HCT116 (cell line): Measurements from ENCODE around the gene ABCG1. TPM values are rescaled to one million over a fixed set of nuclear protein-coding genes. Genes with fewer than 3 reads are reported as not detected.

Experiments
- ATAC-seq: fragments of 200-7000 bp; cut with Tn5 transposase; 2 replicates; pipeline ENCODE4 v1.9.1; 2020; ENCODE audit warnings: mild to moderate bottlenecking, moderate library complexity
- BruUV-seq: library from RNA; stranded (reverse); fragments of 400-500 nt; replicated peaks from 2 replicates; lab custom pipeline; 2021; lab: Mats Ljungman, UMichigan
- CTCF ChIA-PET: fragments of 300-600 bp; sonication (Branson Sonifier 250); formaldehyde crosslinking; loops from one replicate; lab custom pipeline; 2021; ENCODE audit warnings: antibody characterized with exemption; lab: Charles Lee
- POLR2A ChIA-PET: fragments of 300-600, 350-600 bp; sonication (Branson Sonifier 250); formaldehyde crosslinking; loops from one replicate; lab custom pipeline; 2021; ENCODE audit warnings: antibody characterized with exemption; lab: Charles Lee
- RAD21 ChIA-PET, 2 experiments: fragments of 300-600 bp; sonication (Branson Sonifier 250); formaldehyde crosslinking; loops; one replicate each; lab custom pipeline; 2023; ENCODE audit warnings: low total read pairs in 2 of 2; ENCODE audit not compliant: uncharacterized antibody in 2 of 2, unreplicated experiment in 2 of 2, low non-redundant PET in 1 of 2; lab: Charles Lee
- DNase-seq: peaks from one replicate; pipeline ENCODE4 v3.0.0-alpha.2; 2010; ENCODE audit warnings: low read depth, low spot score
- H2AFZ ChIP-seq: fragments of 200-600 bp; shearing (Covaris generic), sonication (generic); 2 replicates; pipeline ENCODE4 v1.6.1; 2017; ENCODE audit warnings: low read depth, mixed run types, mixed read lengths, antibody characterized with exemption, low read length; ENCODE audit not compliant: poor library complexity, severe bottlenecking
- H3K27ac ChIP-seq: 2 replicates; pipeline ENCODE4 v1.5.1; 2012; ENCODE audit warnings: low read depth, low read length
- H3K27me3 ChIP-seq: fragments of 200-600 bp; sonication (generic); 2 replicates; pipeline ENCODE4 v1.6.1; 2016; ENCODE audit warnings: mixed run types, low read length, mixed read lengths; ENCODE audit not compliant: insufficient read depth
- H3K36me3 ChIP-seq, 2 experiments: fragments of 200-500 bp in 1 of 2; fragments of 200-600 bp in 1 of 2; sonication (Bioruptor generic) in 1 of 2; sonication (generic) in 1 of 2; 2 replicates each; pipeline versions ENCODE4 v1.5.1 to v1.6.1; 2014 to 2016; ENCODE audit warnings: low read length in 2 of 2, inconsistent platforms in 1 of 2, mixed read lengths in 1 of 2, mixed run types in 1 of 2; ENCODE audit not compliant: insufficient read depth in 2 of 2, control insufficient read depth in 1 of 2
- H3K4me1 ChIP-seq, 2 experiments: fragments of 200-600 bp in 1 of 2; sonication (generic) in 1 of 2; 2 replicates each; pipeline versions ENCODE4 v1.5.1 to v1.6.1; 2012 to 2017; ENCODE audit warnings: low read length in 2 of 2, inconsistent platforms in 1 of 2, mild to moderate bottlenecking in 1 of 2, mixed read lengths in 1 of 2, mixed run types in 1 of 2, moderate library complexity in 1 of 2; ENCODE audit not compliant: insufficient read depth in 2 of 2, control insufficient read depth in 1 of 2
- H3K4me2 ChIP-seq: fragments of 200-600 bp; sonication (generic); 2 replicates; pipeline ENCODE4 v1.6.1; 2017; ENCODE audit warnings: mixed run types, low read length, mixed read lengths
- H3K4me3 ChIP-seq, 2 experiments: fragments of 200-600 bp in 1 of 2; sonication (generic) in 1 of 2; replicated peaks in 1 of 2; 2 replicates each; pipeline ENCODE4 v1.5.1; 2011 to 2016; ENCODE audit warnings: low read length in 2 of 2, control low read depth in 1 of 2, low read depth in 1 of 2, mild to moderate bottlenecking in 1 of 2, mixed read lengths in 1 of 2, mixed run types in 1 of 2
- H3K79me2 ChIP-seq: fragments of 200-600 bp; sonication (generic); 2 replicates; pipeline ENCODE4 v1.6.1; 2017; ENCODE audit warnings: mild to moderate bottlenecking, mixed run types, low read length, moderate library complexity, mixed read lengths; ENCODE audit not compliant: insufficient read depth
- H3K9ac ChIP-seq: fragments of 200-600 bp; sonication (generic); 2 replicates; pipeline ENCODE4 v1.6.1; 2016; ENCODE audit warnings: low read length, mixed read lengths
- H3K9me2 ChIP-seq: fragments of 200-600 bp; sonication (generic), shearing (Covaris generic); 2 replicates; pipeline ENCODE4 v1.6.1; 2017; ENCODE audit warnings: mixed run types, mild to moderate bottlenecking, moderate library complexity; ENCODE audit not compliant: insufficient read depth
- H3K9me3 ChIP-seq, 2 experiments: fragments of 200-500 bp in 1 of 2; fragments of 200-600 bp in 1 of 2; sonication (Bioruptor generic) in 1 of 2; sonication (generic) in 1 of 2; 2 replicates each; pipeline ENCODE4 v1.6.1; 2014 to 2017; ENCODE audit warnings: low read length in 2 of 2, mixed read lengths in 2 of 2, inconsistent platforms in 1 of 2, low read depth in 1 of 2, mild to moderate bottlenecking in 1 of 2, mixed run types in 1 of 2, moderate library complexity in 1 of 2; ENCODE audit not compliant: control insufficient read depth in 1 of 2, insufficient read depth in 1 of 2
- H4K20me1 ChIP-seq: fragments of 200-600 bp; sonication (generic), shearing (Covaris generic); 2 replicates; pipeline ENCODE4 v1.6.1; 2017; ENCODE audit warnings: mixed run types, mild to moderate bottlenecking, moderate library complexity; ENCODE audit not compliant: insufficient read depth
- EZH2 ChIP-seq: fragments of 200-600 bp; sonication (generic); IDR thresholded peaks from 2 replicates; pipeline ENCODE4 v1.6.1; 2017; ENCODE audit warnings: antibody characterized with exemption, mixed run types
- EZH2phosphoT487 ChIP-seq: fragments of 200-600 bp; IDR thresholded peaks from 2 replicates; pipeline ENCODE4 v1.6.1; 2018; ENCODE audit warnings: antibody characterized with exemption, borderline replicate concordance
- MAX ChIP-seq: IDR thresholded peaks from 2 replicates; pipeline ENCODE4 v1.6.1; 2012
- POLR2A ChIP-seq: IDR thresholded peaks from 2 replicates; pipeline ENCODE4 v1.7.0; 2011; ENCODE audit warnings: borderline replicate concordance; ENCODE audit not compliant: insufficient read depth, insufficient read length; ENCODE audit errors: extremely low read depth
- SRF ChIP-seq: IDR thresholded peaks from 2 replicates; pipeline ENCODE4 v1.6.1; 2012; ENCODE audit warnings: low read depth
- TCF7L2 ChIP-seq: IDR thresholded peaks from 2 replicates; pipeline ENCODE4 v1.7.0; 2011; ENCODE audit warnings: borderline replicate concordance, inconsistent platforms; ENCODE audit not compliant: insufficient read depth, insufficient read length; ENCODE audit errors: extremely low read depth
- YY1 ChIP-seq: IDR thresholded peaks from 2 replicates; pipeline ENCODE4 v1.6.1; 2011; ENCODE audit warnings: low read length, low read depth, moderate library complexity, mild to moderate bottlenecking; ENCODE audit not compliant: insufficient replicate concordance; ENCODE audit errors: extremely low read depth
- intact Hi-C: fragments of 100-400 bp; cut with micrococcal nuclease; formaldehyde crosslinking; loops from 2 replicates; pipeline ENCODE4 v1.10.0; 2022
- total RNA-seq: library from RNA; stranded (reverse); gene quantifications from one replicate; pipeline ENCODE4 v1.2.1, GENCODE V29; 2021; ENCODE audit not compliant: unreplicated experiment

ABCG1 gene
- total RNA-seq, 1 experiment from 2014 or later = 1.6 TPM

DNA sequence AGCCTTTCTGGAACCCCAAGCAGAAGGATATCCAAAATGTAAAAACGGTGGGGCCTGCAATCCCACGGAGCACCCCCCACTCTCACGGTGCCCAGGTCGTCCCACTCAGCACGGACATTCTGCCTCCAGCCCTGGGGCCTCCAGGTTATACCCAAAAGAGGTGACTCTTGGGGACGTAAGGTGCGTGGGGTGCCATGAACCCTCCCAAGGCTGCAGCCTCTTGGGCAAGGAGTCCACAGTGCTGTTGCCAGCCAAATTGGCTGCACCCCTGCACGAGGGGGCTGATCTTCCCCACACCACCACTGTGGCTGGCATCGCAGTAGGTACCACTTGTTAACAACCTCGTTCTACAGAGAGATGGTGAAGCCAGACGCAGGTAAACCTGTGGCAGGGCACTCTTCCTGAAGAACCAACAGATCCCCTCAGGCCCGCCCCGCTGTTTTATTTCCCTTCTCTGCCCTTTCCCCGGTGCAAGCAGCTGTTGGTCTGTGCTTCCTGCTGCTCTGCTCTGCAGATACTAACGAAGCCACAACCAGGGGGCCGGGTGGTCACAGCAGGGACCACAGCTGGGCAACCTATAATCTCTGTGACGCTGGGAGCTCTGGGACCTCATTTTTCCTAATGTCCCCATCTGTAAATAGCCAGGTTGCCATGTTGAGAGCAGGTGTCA lies 87.6 kb downstream of the ABCG1 start:
- H3K9ac ChIP-seq = no peak overlapping the region
- no peaks in the 10 kb centered on the region for H3K27me3 ChIP-seq
- no peaks in the 10 kb centered on the region for H3K36me3 ChIP-seq
- TF ChIP-seq MAX (no peak), SRF (no peak), EZH2 (no peak), POLR2A (no peak), YY1 (no peak), TCF7L2 (no peak)
- H3K79me2 ChIP-seq = no peaks in the 10 kb centered on the region
- intact Hi-C loops = no loop called here
- no peak overlapping the region for H2AFZ ChIP-seq
- H3K4me3 ChIP-seq = no peak overlapping the region
- no peaks in the 10 kb centered on the region for H3K9me3 ChIP-seq
- DNase-seq = no peak
- no peak for ATAC-seq
- BruUV-seq = no TSS peak
- ChIA-PET CTCF (no interaction called here), POLR2A (no interaction called here), RAD21 (no interaction called here)
- H3K27ac ChIP-seq = no peak overlapping the region
- H4K20me1 ChIP-seq = no peaks in the 10 kb centered on the region
- no peak overlapping the region for H3K4me2 ChIP-seq
- peaks cover 0 to 5% of the 10 kb centered on the region in 2 experiments; a peak in 1 of 4 replicates for H3K4me1 ChIP-seq
- H3K9me2 ChIP-seq = no peaks in the 10 kb centered on the region

GRCh38 chr21:42307106-42307505 lies 88.2 kb downstream of the ABCG1 start:
- intact Hi-C loops = no loop called here
- H3K9ac ChIP-seq = no peak overlapping the region
- no peak for DNase-seq
- H2AFZ ChIP-seq = no peak overlapping the region
- H3K27ac ChIP-seq = no peak overlapping the region
- H3K4me3 ChIP-seq = no peak overlapping the region
- no peaks in the 10 kb centered on the region for H3K36me3 ChIP-seq
- H3K9me2 ChIP-seq = no peaks in the 10 kb centered on the region
- POLR2A ChIA-PET = no interaction called here
- no peak for ATAC-seq
- no peaks in the 10 kb centered on the region for H3K27me3 ChIP-seq
- H3K79me2 ChIP-seq = no peaks in the 10 kb centered on the region
- H3K4me1 ChIP-seq = peaks cover 0 to 5% of the 10 kb centered on the region in 2 experiments; a peak in 1 of 4 replicates
- H3K9me3 ChIP-seq = no peaks in the 10 kb centered on the region
- H3K4me2 ChIP-seq = no peak overlapping the region
- TF ChIP-seq SRF (no peak), EZH2phosphoT487 (no peak)
- RAD21 ChIA-PET = no interaction called here
- CTCF ChIA-PET = no interaction called here
- BruUV-seq = no TSS peak
- no peaks in the 10 kb centered on the region for H4K20me1 ChIP-seq
